ENCODE measurements around the gene PITX1.
"Not testable (repeated sequence)": the region's sequence is repeated elsewhere in the genome, so short reads cannot be mapped to it uniquely, and the experiment has no call there.

The PITX1 gene

GRCh38 chr5:135008556-135008955 is 25.5 kb downstream of the PITX1 start:
- DNase-seq = no peak

GRCh38 chr5:135007749-135008363 is 26.2 kb downstream of the PITX1 start:
- DNase-seq = no peak

- no peak for DNase-seq
Measured at GRCh38 chr5:135007305-135007704, 26.7 kb downstream of the PITX1 start.

GRCh38 chr5:135005076-135005475 is 29.0 kb downstream of the PITX1 start:
- no peak for DNase-seq

- no peak for DNase-seq
Measured at GRCh38 chr5:135004376-135004775, 29.7 kb downstream of the PITX1 start.

GRCh38 chr5:134998068-134998467 is 36.0 kb downstream of the PITX1 start:
- DNase-seq = not testable (repeated sequence)

GRCh38 chr5:134997015-134997414 is 37.0 kb downstream of the PITX1 start:
- DNase-seq = no peak

- no peak for DNase-seq
Measured at GRCh38 chr5:134995850-134996402, 38.1 kb downstream of the PITX1 start.

GRCh38 chr5:134994560-134995156 is 39.4 kb downstream of the PITX1 start:
- no peak for DNase-seq

- DNase-seq = no peak
Measured at GRCh38 chr5:134993161-134993560, 40.9 kb downstream of the PITX1 start.

GRCh38 chr5:134992148-134992547 is 41.9 kb downstream of the PITX1 start:
- no peak for DNase-seq

- not testable (repeated sequence) for DNase-seq
Measured at GRCh38 chr5:134990183-134990582, 43.8 kb downstream of the PITX1 start.

GRCh38 chr5:134989266-134989830 is 44.7 kb downstream of the PITX1 start:
- DNase-seq = no peak

- no peak for DNase-seq
Measured at GRCh38 chr5:134982230-134982629, 51.8 kb downstream of the PITX1 start.

GRCh38 chr5:134979416-134979815 is 54.6 kb downstream of the PITX1 start:
- DNase-seq = no peak
